H9 (cell line): ENCODE measurements around the gene BOD1L1. TPM values are rescaled to one million over a fixed set of nuclear protein-coding genes. Genes with fewer than 3 reads are reported as not detected.

Experiments
- DNase-seq: peaks from one replicate; pipeline ENCODE4 v3.0.0-alpha.2; 2017
- H2AFZ ChIP-seq: one replicate; pipeline ENCODE4 v1.6.1; 2013; ENCODE audit warnings: mild to moderate bottlenecking, low read length, control low read depth, moderate library complexity
- H2AK5ac ChIP-seq: 2 replicates; pipeline ENCODE4 v1.6.1; 2013; ENCODE audit warnings: low read length, control low read depth, mixed read lengths; ENCODE audit not compliant: insufficient read length
- H2BK120ac ChIP-seq: one replicate; pipeline ENCODE4 v1.6.1; 2013; ENCODE audit warnings: low read depth, mild to moderate bottlenecking, low read length, control low read depth, inconsistent platforms; ENCODE audit not compliant: poor library complexity, severe bottlenecking
- H2BK12ac ChIP-seq: 2 replicates; pipeline ENCODE4 v1.6.1; 2013; ENCODE audit warnings: low read length, control low read depth, mixed read lengths, low read depth; ENCODE audit not compliant: insufficient read length
- H2BK15ac ChIP-seq: 2 replicates; pipeline ENCODE4 v1.6.1; 2013; ENCODE audit warnings: low read depth, low read length, control low read depth
- H2BK20ac ChIP-seq: one replicate; pipeline ENCODE4 v1.6.1; 2013; ENCODE audit warnings: low read depth, mild to moderate bottlenecking, low read length, control low read depth, inconsistent platforms; ENCODE audit not compliant: poor library complexity, severe bottlenecking
- H2BK5ac ChIP-seq: 2 replicates; pipeline ENCODE4 v1.6.1; 2013; ENCODE audit warnings: low read length, control low read depth, mixed read lengths; ENCODE audit not compliant: insufficient read length
- H3K14ac ChIP-seq: 2 replicates; pipeline ENCODE4 v1.6.1; 2013; ENCODE audit warnings: low read length, control low read depth; ENCODE audit not compliant: insufficient read depth
- H3K18ac ChIP-seq: 2 replicates; pipeline ENCODE4 v1.6.1; 2013; ENCODE audit warnings: low read depth, mild to moderate bottlenecking, mixed read lengths, low read length, control low read depth; ENCODE audit not compliant: insufficient read length
- H3K23ac ChIP-seq: 2 replicates; pipeline ENCODE4 v1.6.1; 2013; ENCODE audit warnings: low read length, control low read depth, mixed read lengths, low read depth; ENCODE audit not compliant: insufficient read length
- H3K23me2 ChIP-seq: 2 replicates; pipeline ENCODE4 v1.6.1; 2013; ENCODE audit warnings: low read depth, mild to moderate bottlenecking, mixed read lengths, low read length, control low read depth; ENCODE audit not compliant: insufficient read length, poor library complexity, severe bottlenecking
- H3K27ac ChIP-seq: 2 replicates; pipeline ENCODE4 v1.5.1; 2013; ENCODE audit warnings: low read length, control low read depth, mixed read lengths, low read depth; ENCODE audit not compliant: insufficient read length
- H3K27me3 ChIP-seq: 2 replicates; pipeline ENCODE4 v1.6.1; 2013; ENCODE audit warnings: low read length, control low read depth, inconsistent platforms; ENCODE audit not compliant: insufficient read depth
- H3K4ac ChIP-seq: 2 replicates; pipeline ENCODE4 v1.6.1; 2013; ENCODE audit warnings: low read depth, mild to moderate bottlenecking, control low read depth, inconsistent platforms, low read length, moderate library complexity
- H3K4me1 ChIP-seq: 2 replicates; pipeline ENCODE4 v1.6.1; 2013; ENCODE audit warnings: low read length, control low read depth, inconsistent platforms; ENCODE audit not compliant: insufficient read depth
- H3K4me2 ChIP-seq: 2 replicates; pipeline ENCODE4 v1.6.1; 2013; ENCODE audit warnings: low read length, control low read depth, mixed read lengths; ENCODE audit not compliant: insufficient read length, insufficient read depth
- H3K56ac ChIP-seq: 2 replicates; pipeline ENCODE4 v1.6.1; 2013; ENCODE audit warnings: low read depth, mild to moderate bottlenecking, mixed read lengths, low read length, control low read depth; ENCODE audit not compliant: insufficient read length
- H3K79me1 ChIP-seq: 2 replicates; pipeline ENCODE4 v1.6.1; 2013; ENCODE audit warnings: low read depth, mild to moderate bottlenecking, moderate library complexity, low read length, control low read depth, inconsistent platforms; ENCODE audit not compliant: insufficient read depth, poor library complexity, severe bottlenecking
- H3K79me2 ChIP-seq: 2 replicates; pipeline ENCODE4 v1.6.1; 2013; ENCODE audit warnings: low read length, control low read depth, inconsistent platforms; ENCODE audit not compliant: insufficient read depth
- H3K9ac ChIP-seq: 2 replicates; pipeline ENCODE4 v1.6.1; 2013; ENCODE audit warnings: low read length, control low read depth, mixed read lengths; ENCODE audit not compliant: insufficient read length; ENCODE audit errors: extremely low read depth
- H3K9me3 ChIP-seq: one replicate; pipeline ENCODE4 v1.6.1; 2013; ENCODE audit warnings: low read depth, low read length, inconsistent platforms; ENCODE audit not compliant: control insufficient read depth
- H3T11ph ChIP-seq: one replicate; pipeline ENCODE4 v1.6.1; 2013; ENCODE audit warnings: mild to moderate bottlenecking, low read length, control low read depth, inconsistent platforms
- H4K20me1 ChIP-seq: one replicate; pipeline ENCODE4 v1.6.1; 2013; ENCODE audit not compliant: control insufficient read depth, insufficient read length, insufficient read depth
- H4K5ac ChIP-seq: 2 replicates; pipeline ENCODE4 v1.6.1; 2013; ENCODE audit warnings: low read depth, mild to moderate bottlenecking, mixed read lengths, low read length, control low read depth; ENCODE audit not compliant: insufficient read length
- H4K8ac ChIP-seq: replicated peaks from 2 replicates; pipeline ENCODE4 v1.6.1; 2013; ENCODE audit warnings: low read length, control low read depth, mixed read lengths, low read depth; ENCODE audit not compliant: insufficient read length
- H4K91ac ChIP-seq: 2 replicates; pipeline ENCODE4 v1.6.1; 2013; ENCODE audit warnings: low read depth, mild to moderate bottlenecking, moderate library complexity, mixed read lengths, low read length, control low read depth; ENCODE audit not compliant: insufficient read length
- H3K27ac Mint-ChIP-seq, 3 experiments: 2 replicates in 2 of 3; 3 replicates in 1 of 3; pipeline ENCODE4 v1.8.0; 2020 to 2021; ENCODE audit warnings: mixed read lengths in 3 of 3, mild to moderate bottlenecking in 1 of 3, moderate library complexity in 1 of 3
- H3K27me3 Mint-ChIP-seq: 2 replicates; pipeline ENCODE4 v1.8.0; 2021; ENCODE audit warnings: low read depth, mild to moderate bottlenecking, moderate library complexity, mixed read lengths
- H3K36me3 Mint-ChIP-seq, 3 experiments: 2 replicates in 2 of 3; 3 replicates in 1 of 3; pipeline ENCODE4 v1.8.0; 2020 to 2021; ENCODE audit warnings: low read depth in 3 of 3, mixed read lengths in 3 of 3; ENCODE audit not compliant: insufficient read depth in 1 of 3
- H3K4me1 Mint-ChIP-seq, 2 experiments: 2 replicates each; pipeline ENCODE4 v1.8.0; 2020; ENCODE audit warnings: mixed read lengths in 2 of 2
- H3K4me3 Mint-ChIP-seq, 2 experiments: 2 replicates in 1 of 2; 3 replicates in 1 of 2; pipeline ENCODE4 v1.8.0; 2020 to 2021; ENCODE audit warnings: mild to moderate bottlenecking in 2 of 2, mixed read lengths in 2 of 2, moderate library complexity in 1 of 2
- H3K9me3 Mint-ChIP-seq, 2 experiments: 2 replicates in 1 of 2; 3 replicates in 1 of 2; pipeline ENCODE4 v1.8.0; 2020; ENCODE audit warnings: mild to moderate bottlenecking in 2 of 2, mixed read lengths in 2 of 2, moderate library complexity in 1 of 2
- CTCF ChIP-seq: fragments of 200-600 bp; sonication (generic); conservative IDR thresholded peaks from 3 replicates; pipeline ENCODE4 v1.8.0; 2021; ENCODE audit warnings: antibody characterized with exemption, mild to moderate bottlenecking
- WGBS: extraction: QIAGEN DNeasy Blood & Tissue Kit; methylation state at CpG from one replicate; pipeline ENCODE4 v1.1.7; 2013; ENCODE audit warnings: missing lambda C conversion rate, low lambda C conversion rate, mixed read lengths; ENCODE audit not compliant: insufficient read length; ENCODE audit errors: extremely low coverage; 5-methylcytosine and 5-hydroxymethylcytosine counted together
- total RNA-seq: library from RNA; stranded (reverse); gene quantifications from 2 replicates; pipeline ENCODE4 v1.2.1, GENCODE V29; 2021

Gene BOD1L1
- total RNA-seq, 1 experiment from 2014 or later = 37.8 TPM

- Mint-ChIP-seq H3K27me3 (peaks cover 99% of the 10 kb centered on the region), H3K36me3 (no peaks in the 10 kb centered on the region; a peak in 1 of 7 replicates), H3K27ac (peak overlapping the region in 1 of 3 experiments; percentile 7; a peak in 2 of 7 replicates), H3K9me3 (no peaks in the 10 kb centered on the region; a peak in 2 of 5 replicates), H3K4me1 (peaks cover 50 to 55% of the 10 kb centered on the region in 2 experiments), H3K4me3 (peak overlapping the region; percentile 45 to 61)
- no peak for TF ChIP-seq CTCF
- Histone ChIP-seq H3K9ac (no peak overlapping the region), H2AFZ (no peak overlapping the region), H4K5ac (no peak overlapping the region), H3K9me3 (no peaks in the 10 kb centered on the region), H3K4me1 (peaks cover 4% of the 10 kb centered on the region), H4K91ac (no peak overlapping the region), H3K4me2 (peak overlapping the region; percentile 71), H2BK120ac (no peak overlapping the region), H3K56ac (no peak overlapping the region), H2BK5ac (no peak overlapping the region), H3K14ac (no peak overlapping the region), H3K27ac (no peak overlapping the region), H3K18ac (no peak overlapping the region), H2BK12ac (no peak overlapping the region), H4K20me1 (no peaks in the 10 kb centered on the region), H3K4ac (no peak overlapping the region), H2BK20ac (no peak overlapping the region), H3K79me1 (no peaks in the 10 kb centered on the region), H3K27me3 (peaks cover 90% of the 10 kb centered on the region), H3T11ph (no peak overlapping the region), H3K23me2 (peaks cover 12% of the 10 kb centered on the region), H3K23ac (no peak overlapping the region), H2BK15ac (no peak overlapping the region), H2AK5ac (no peak overlapping the region), H4K8ac (no peak overlapping the region), H3K79me2 (no peaks in the 10 kb centered on the region)
- WGBS = no CpG with 5 or more reads among the region's 35 CpGs
- DNase-seq = peak; percentile 94
Measured at GRCh38 chr4:13530823-13531624, 96.5 kb downstream of the BOD1L1 start.
